MM.1S (cell line): ENCODE data around the gene MED13L.

ENCODE experiments used
- EZH2 ChIP-seq: fragments of 300-600 bp; sonication (generic); optimal IDR thresholded peaks from 2 replicates; pipeline ENCODE3; 2017; ENCODE audit warnings: low read depth, mild to moderate bottlenecking, antibody characterized with exemption, low read length, mixed read lengths
- EZH2phosphoT487 ChIP-seq: fragments of 300-600 bp; sonication (generic); IDR thresholded peaks from 2 replicates; pipeline ENCODE4 v1.6.1; 2018; ENCODE audit warnings: antibody characterized with exemption, low read length

DNA sequence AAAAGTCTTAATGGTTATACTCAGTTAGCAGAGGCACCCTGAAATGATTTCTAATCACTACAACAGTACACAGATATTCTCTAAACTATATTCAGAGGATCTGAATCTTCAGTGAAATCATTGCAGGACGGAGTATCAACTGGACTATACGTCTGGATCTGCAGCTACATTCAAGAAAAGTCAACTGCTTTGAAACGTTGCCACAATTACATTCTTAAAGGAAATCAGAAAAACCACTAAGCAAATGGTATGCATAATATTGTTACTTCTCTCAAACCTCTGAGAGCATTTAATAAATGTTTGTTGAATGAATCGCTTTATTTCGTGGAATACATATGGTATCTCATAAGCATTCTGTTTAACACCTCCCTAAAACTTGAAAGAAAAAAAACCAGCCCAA lies 67.4 kb downstream of the MED13L start:
- no peak for TF ChIP-seq EZH2
- no peak for TF ChIP-seq EZH2phosphoT487
